Fibroblast of villous mesenchyme (primary cell): ENCODE data around the gene TPCN1. TPM values are rescaled to one million over a fixed set of nuclear protein-coding genes. Genes with fewer than 3 reads are reported as not detected.

Experiments
- DNase-seq: peaks from one replicate; pipeline ENCODE4 v3.0.0-alpha.2; 2010; ENCODE audit warnings: low read depth
- H3K4me3 ChIP-seq: 2 replicates; pipeline ENCODE4 v1.5.1; 2011; ENCODE audit warnings: low read depth, mild to moderate bottlenecking, low read length
- CTCF ChIP-seq: IDR thresholded peaks from 2 replicates; pipeline ENCODE4 v1.5.1; 2012; ENCODE audit warnings: low read depth, mild to moderate bottlenecking, low read length; ENCODE audit not compliant: insufficient read depth
- total RNA-seq: library from RNA; depleted of rRNA; stranded (reverse); fragments of >200 nt; gene quantifications from 2 replicates; pipeline ENCODE4 v1.2.3, GENCODE V29; 2012

TPCN1 gene
- total RNA-seq, 1 donor, result 25.9 TPM

- DNase-seq, result no peak
- H3K4me3 ChIP-seq, result no peak overlapping the region
- TF ChIP-seq CTCF, result no peak
Observed at GRCh38 chr12:113224955-113225354, 3.7 kb downstream of the TPCN1 start.

- no peak for DNase-seq
- no peak overlapping the region for H3K4me3 ChIP-seq
- TF ChIP-seq CTCF, result no peak
Observed at GRCh38 chr12:113226696-113227568, 5.7 kb downstream of the TPCN1 start.

- TF ChIP-seq CTCF, result no peak
- no peak overlapping the region for H3K4me3 ChIP-seq
- no peak for DNase-seq
Observed at GRCh38 chr12:113227686-113228391, 6.6 kb downstream of the TPCN1 start.

- no peak overlapping the region for H3K4me3 ChIP-seq
- TF ChIP-seq CTCF, result no peak
- DNase-seq, result no peak
Observed at GRCh38 chr12:113228394-113229028, 7.2 kb downstream of the TPCN1 start.

GRCh38 chr12:113230315-113231234, 9.3 kb downstream of the TPCN1 start:
- H3K4me3 ChIP-seq, result no peak overlapping the region
- no peak for DNase-seq
- no peak for TF ChIP-seq CTCF

GRCh38 chr12:113231235-113232088, 10.2 kb downstream of the TPCN1 start:
- H3K4me3 ChIP-seq, result no peak overlapping the region
- no peak for TF ChIP-seq CTCF
- DNase-seq, result peak; percentile 63
